H1 (cell line): ENCODE measurements around the gene POLR1C. TPM values are rescaled to one million over a fixed set of nuclear protein-coding genes. Genes with fewer than 3 reads are reported as not detected.

Experiments used
- CTCF ChIA-PET: fragments of 300-600 bp; sonication (Branson Sonifier 250); formaldehyde crosslinking; loops from one replicate; lab custom pipeline; 2021; ENCODE audit not compliant: partially characterized antibody; lab: Charles Lee
- POLR2A ChIA-PET: fragments of 300-600 bp; sonication (Branson Sonifier 250); formaldehyde crosslinking; loops from one replicate; lab custom pipeline; 2021; ENCODE audit warnings: inconsistent platforms; ENCODE audit not compliant: partially characterized antibody; lab: Charles Lee
- DNase-seq, 2 experiments: peaks; one replicate each; pipeline versions ENCODE4 v3.0.0 to v3.0.0-alpha.2; 2010 to 2022; ENCODE audit warnings: low spot score in 2 of 2, low read depth in 1 of 2, mixed read lengths in 1 of 2
- FAIRE-seq: peaks from 2 replicates; lab custom pipeline; 2011; peaks lifted over from hg19 to GRCh38; lab: Jason Lieb, UNC
- H2AFZ ChIP-seq: 2 replicates; pipeline ENCODE4 v1.8.1; 2012; ENCODE audit warnings: low read length, inconsistent platforms
- H2AK5ac ChIP-seq: 2 replicates; pipeline ENCODE4 v1.6.1; 2013; ENCODE audit warnings: low read depth, low read length
- H2BK120ac ChIP-seq: replicated peaks from 2 replicates; pipeline ENCODE3; 2013; ENCODE audit warnings: low read depth, low read length, inconsistent platforms
- H2BK12ac ChIP-seq: 2 replicates; pipeline ENCODE4 v1.6.1; 2013; ENCODE audit warnings: low read depth, low read length
- H2BK15ac ChIP-seq: 2 replicates; pipeline ENCODE4 v1.6.1; 2013; ENCODE audit warnings: low read length
- H2BK20ac ChIP-seq: 2 replicates; pipeline ENCODE4 v1.6.1; 2013; ENCODE audit warnings: low read length
- H2BK5ac ChIP-seq: 2 replicates; pipeline ENCODE4 v1.6.1; 2013; ENCODE audit warnings: low read depth, low read length
- H3K14ac ChIP-seq: 2 replicates; pipeline ENCODE4 v1.6.1; 2013; ENCODE audit warnings: inconsistent platforms; ENCODE audit not compliant: insufficient read length
- H3K18ac ChIP-seq: 2 replicates; pipeline ENCODE4 v1.6.1; 2013; ENCODE audit warnings: low read length; ENCODE audit errors: extremely low read depth
- H3K23ac ChIP-seq: 2 replicates; pipeline ENCODE4 v1.6.1; 2013; ENCODE audit warnings: inconsistent platforms; ENCODE audit not compliant: insufficient read length
- H3K23me2 ChIP-seq: 2 replicates; pipeline ENCODE4 v1.6.1; 2013; ENCODE audit warnings: low read depth, low read length
- H3K27ac ChIP-seq: 2 replicates; pipeline ENCODE4 v1.6.1; 2011; ENCODE audit warnings: low read depth, low read length, inconsistent platforms
- H3K27me3 ChIP-seq, 4 experiments: replicated peaks in 1 of 4; 1 replicate in 1 of 4; 2 replicates in 3 of 4; pipeline versions ENCODE4 v1.6.1 to v1.8.1; 2011 to 2013; ENCODE audit warnings: low read length in 3 of 4, mild to moderate bottlenecking in 3 of 4, inconsistent platforms in 2 of 4, mixed read lengths in 2 of 4, moderate library complexity in 1 of 4; ENCODE audit not compliant: control insufficient read depth in 3 of 4, insufficient read depth in 3 of 4; ENCODE audit errors: extremely low read depth in 1 of 4
- H3K36me3 ChIP-seq, 4 experiments: 2 replicates each; pipeline versions ENCODE4 v1.6.1 to v1.8.1; 2011 to 2013; ENCODE audit warnings: mild to moderate bottlenecking in 4 of 4, low read length in 3 of 4, moderate library complexity in 2 of 4, control low read depth in 1 of 4, inconsistent platforms in 1 of 4; ENCODE audit not compliant: insufficient read depth in 4 of 4, control insufficient read depth in 2 of 4
- H3K4ac ChIP-seq: replicated peaks from 2 replicates; pipeline ENCODE3; 2013; ENCODE audit warnings: low read length, low read depth, mixed read lengths, inconsistent platforms; ENCODE audit not compliant: insufficient read length
- H3K4me1 ChIP-seq, 4 experiments: replicated peaks in 1 of 4; 1 replicate in 1 of 4; 2 replicates in 3 of 4; pipeline versions ENCODE4 v1.6.1 to v1.8.1; 2011 to 2013; ENCODE audit warnings: low read length in 3 of 4, inconsistent platforms in 2 of 4, mixed read lengths in 1 of 4; ENCODE audit not compliant: insufficient read depth in 4 of 4, control insufficient read depth in 3 of 4
- H3K4me2 ChIP-seq, 2 experiments: 2 replicates each; pipeline versions ENCODE4 v1.6.1 to v1.8.1; 2011 to 2013; ENCODE audit warnings: low read depth in 2 of 2, low read length in 2 of 2, control low read depth in 1 of 2, inconsistent platforms in 1 of 2, mild to moderate bottlenecking in 1 of 2; ENCODE audit not compliant: insufficient read depth in 1 of 2
- H3K4me3 ChIP-seq, 4 experiments: fragments of 200-600, 300-600 bp in 1 of 4; sonication (generic), shearing (Covaris generic), sonication (Bioruptor Twin) in 1 of 4; 2 replicates each; pipeline versions ENCODE4 v1.5.1 to v1.8.1; 2011 to 2016; ENCODE audit warnings: low read length in 4 of 4, low read depth in 3 of 4, control low read depth in 2 of 4, inconsistent platforms in 2 of 4, mild to moderate bottlenecking in 2 of 4, mixed read lengths in 1 of 4, moderate library complexity in 1 of 4; ENCODE audit not compliant: insufficient read depth in 2 of 4; ENCODE audit errors: extremely low read depth in 1 of 4
- H3K56ac ChIP-seq: replicated peaks from 2 replicates; pipeline ENCODE3; 2013; ENCODE audit warnings: low read depth, mild to moderate bottlenecking, mixed read lengths, low read length, inconsistent platforms; ENCODE audit not compliant: insufficient read length
- H3K79me1 ChIP-seq: 2 replicates; pipeline ENCODE4 v1.6.1; 2013; ENCODE audit warnings: low read depth, low read length, control low read depth
- H3K79me2 ChIP-seq, 2 experiments: 2 replicates each; pipeline versions ENCODE4 v1.6.1 to v1.8.1; 2012 to 2013; ENCODE audit warnings: low read length in 2 of 2, mild to moderate bottlenecking in 2 of 2, inconsistent platforms in 1 of 2; ENCODE audit not compliant: insufficient read depth in 2 of 2, control insufficient read depth in 1 of 2
- H3K9ac ChIP-seq, 4 experiments: replicated peaks in 1 of 4; 1 replicate in 1 of 4; 2 replicates in 3 of 4; pipeline versions ENCODE4 v1.6.1 to v1.8.1; 2011 to 2013; ENCODE audit warnings: low read depth in 3 of 4, low read length in 3 of 4, control low read depth in 2 of 4, mild to moderate bottlenecking in 2 of 4, moderate library complexity in 2 of 4, inconsistent platforms in 1 of 4; ENCODE audit errors: extremely low read depth in 1 of 4
- H3K9me3 ChIP-seq, 2 experiments: 2 replicates each; pipeline versions ENCODE4 v1.6.1 to v1.8.1; 2012 to 2013; ENCODE audit warnings: mild to moderate bottlenecking in 2 of 2, moderate library complexity in 2 of 2, control low read depth in 1 of 2, inconsistent platforms in 1 of 2, low read depth in 1 of 2, low read length in 1 of 2, mixed read lengths in 1 of 2; ENCODE audit not compliant: insufficient read depth in 2 of 2
- H4K20me1 ChIP-seq, 2 experiments: replicated peaks in 1 of 2; 2 replicates each; pipeline versions ENCODE3 to v1.8.1; 2011 to 2013; ENCODE audit warnings: inconsistent platforms in 2 of 2, low read length in 2 of 2, mild to moderate bottlenecking in 1 of 2; ENCODE audit not compliant: insufficient read depth in 2 of 2, control insufficient read depth in 1 of 2
- H4K5ac ChIP-seq: 2 replicates; pipeline ENCODE4 v1.6.1; 2013; ENCODE audit warnings: low read length, low read depth, mixed read lengths, inconsistent platforms; ENCODE audit not compliant: insufficient read length
- H4K8ac ChIP-seq: 2 replicates; pipeline ENCODE4 v1.8.0; 2013; ENCODE audit warnings: mild to moderate bottlenecking, moderate library complexity, low read length, inconsistent platforms; ENCODE audit not compliant: insufficient read depth; ENCODE audit errors: extremely low read depth
- H4K91ac ChIP-seq: replicated peaks from 2 replicates; pipeline ENCODE3; 2013; ENCODE audit warnings: low read length, mixed read lengths, inconsistent platforms; ENCODE audit not compliant: insufficient read length
- CBX8 ChIP-seq: fragments of 300-800, 300-1000 bp; sonication (generic); IDR thresholded peaks from 2 replicates; pipeline ENCODE4 v1.7.1; 2016; ENCODE audit warnings: low read depth, low read length, borderline replicate concordance
- POLR2A ChIP-seq, 2 experiments: IDR thresholded peaks; 1 replicate in 1 of 2; 2 replicates in 1 of 2; pipeline ENCODE4 v1.6.1; 2011; ENCODE audit warnings: low read depth in 2 of 2, low read length in 2 of 2, mild to moderate bottlenecking in 2 of 2; ENCODE audit errors: control extremely low read depth in 1 of 2
- RAD21 ChIP-seq, 2 experiments: IDR thresholded peaks in 1 of 2; conservative IDR thresholded peaks in 1 of 2; 2 replicates each; pipeline ENCODE4 v1.6.1; 2011; ENCODE audit warnings: low read depth in 2 of 2, low read length in 2 of 2, improper control_type of control experiment in 1 of 2, inconsistent platforms in 1 of 2, mild to moderate bottlenecking in 1 of 2, moderate library complexity in 1 of 2
- WGBS, 2 experiments: shearing (Covaris generic) in 1 of 2; methylation state at CpG; one replicate each; pipeline versions ENCODE4 v1.1.6 to v1.1.7; 2013 to 2015; ENCODE audit warnings: low lambda C conversion rate in 2 of 2, mixed read lengths in 2 of 2, inconsistent platforms in 1 of 2, low coverage in 1 of 2, missing lambda C conversion rate in 1 of 2; ENCODE audit not compliant: insufficient replicate concordance in 2 of 2, insufficient coverage in 1 of 2, insufficient read length in 1 of 2; ENCODE audit errors: extremely low coverage in 1 of 2, missing lambda C conversion rate in 1 of 2; 5-methylcytosine and 5-hydroxymethylcytosine counted together
- polyA plus RNA-seq, 7 experiments: library from polyadenylated mRNA; depleted of rRNA in 3 of 7; stranded (reverse) in 5 of 7; unstranded in 2 of 7; fragments of >200 nt in 5 of 7; fragments of 200-250 nt in 2 of 7; gene quantifications; 1 replicate in 5 of 7; 2 replicates in 1 of 7; 4 replicates in 1 of 7; pipeline versions ENCODE4 v1.2.1 to v1.2.3, GENCODE V29; 2011 to 2013; ENCODE audit warnings: missing spikeins in 2 of 7, mixed read lengths in 2 of 7
- total RNA-seq: library from RNA; stranded (reverse); fragmentation: NEBNext Ultra II Directional; extraction: Animal tissue kit (Norgen Biotek cat#: 25700); gene quantifications from 2 replicates; pipeline ENCODE4 v1.2.1, GENCODE V29; 2021

POLR1C gene
- total and polyA plus RNA-seq, 2 of the 8 experiments (the other 6 are each of a cell fraction or from before 2014, with no cell fraction given): 42.9 to 49.6 TPM

- FAIRE-seq: no peak
- Histone ChIP-seq H3K27me3 (no peaks in the 10 kb centered on the region), H2AK5ac (no peak overlapping the region), H3K23ac (no peak overlapping the region), H3K56ac (no peak overlapping the region), H3K4ac (no peak overlapping the region), H2BK12ac (no peak overlapping the region), H3K9me3 (no peaks in the 10 kb centered on the region), H3K23me2 (peaks cover 6% of the 10 kb centered on the region; the same call in 1 of the 2 replicates), H3K18ac (no peak overlapping the region), H3K79me1 (peaks cover 2% of the 10 kb centered on the region; the same call in 1 of the 2 replicates), H3K4me2 (no peak overlapping the region), H2AFZ (no peak overlapping the region), H3K79me2 (peaks cover 8 to 18% of the 10 kb centered on the region in 2 experiments), H4K8ac (no peak overlapping the region), H2BK15ac (no peak overlapping the region), H3K27ac (no peak overlapping the region), H4K20me1 (peaks cover 7 to 10% of the 10 kb centered on the region in 2 experiments), H3K36me3 (peaks cover 55 to 85% (median 82%) of the 10 kb centered on the region in 4 experiments), H3K14ac (no peak overlapping the region), H3K4me3 (no peak overlapping the region), H2BK120ac (no peak overlapping the region), H2BK20ac (no peak overlapping the region), H4K5ac (no peak overlapping the region), H3K9ac (no peak overlapping the region; a peak in 1 of 7 replicates), H4K91ac (no peak overlapping the region), H2BK5ac (no peak overlapping the region), H3K4me1 (peaks cover 0 to 7% (median 3%) of the 10 kb centered on the region in 4 experiments; a peak in 3 of 7 replicates)
- DNase-seq: no peak
- WGBS, 2 experiments: 86% methylated on average over 8 of the region's 8 CpGs; no CpG with 5 or more reads in 1 of the 2 experiments
- ChIA-PET CTCF (interaction anchor here (0.8 to 1.4 kb wide), 4 partner anchors 15 to 146 kb away, joined by 3 to 4 read pairs (median 3); no protein-coding TSS in a partner anchor), POLR2A (interaction anchor here (2.2 to 12.4 kb wide), 5 partner anchors 9 to 53 kb away, joined by 7 to 147 read pairs (median 29); partner anchors contain the start of genes LRRC73, POLH and XPO5)
- TF ChIP-seq CBX8 (no peak), POLR2A (IDR thresholded peaks at IDR 0.05; ENCODE audit: control extremely low read depth in 1 of 2, low read depth in 2 of 2, low read length in 2 of 2) (peak in 1 of 2 experiments; percentile 37; a peak in 1 of 3 replicates), RAD21 (IDR thresholded peaks at IDR 0.05 in 1 of 2, conservative IDR thresholded peaks at IDR 0.05 in 1 of 2; ENCODE audit: low read depth in 2 of 2, low read length in 2 of 2) (no peak)
Measured at GRCh38 chr6:43522547-43523261, 5.8 kb downstream of the POLR1C start.
